ENCODE measurements around the gene GRHPR. TPM values are rescaled to one million over a fixed set of nuclear protein-coding genes. Genes with fewer than 3 reads are reported as not detected.

Gene GRHPR
- total and polyA plus RNA-seq, 12 donors, result 61.5 to 151 (median 114) TPM

DNA sequence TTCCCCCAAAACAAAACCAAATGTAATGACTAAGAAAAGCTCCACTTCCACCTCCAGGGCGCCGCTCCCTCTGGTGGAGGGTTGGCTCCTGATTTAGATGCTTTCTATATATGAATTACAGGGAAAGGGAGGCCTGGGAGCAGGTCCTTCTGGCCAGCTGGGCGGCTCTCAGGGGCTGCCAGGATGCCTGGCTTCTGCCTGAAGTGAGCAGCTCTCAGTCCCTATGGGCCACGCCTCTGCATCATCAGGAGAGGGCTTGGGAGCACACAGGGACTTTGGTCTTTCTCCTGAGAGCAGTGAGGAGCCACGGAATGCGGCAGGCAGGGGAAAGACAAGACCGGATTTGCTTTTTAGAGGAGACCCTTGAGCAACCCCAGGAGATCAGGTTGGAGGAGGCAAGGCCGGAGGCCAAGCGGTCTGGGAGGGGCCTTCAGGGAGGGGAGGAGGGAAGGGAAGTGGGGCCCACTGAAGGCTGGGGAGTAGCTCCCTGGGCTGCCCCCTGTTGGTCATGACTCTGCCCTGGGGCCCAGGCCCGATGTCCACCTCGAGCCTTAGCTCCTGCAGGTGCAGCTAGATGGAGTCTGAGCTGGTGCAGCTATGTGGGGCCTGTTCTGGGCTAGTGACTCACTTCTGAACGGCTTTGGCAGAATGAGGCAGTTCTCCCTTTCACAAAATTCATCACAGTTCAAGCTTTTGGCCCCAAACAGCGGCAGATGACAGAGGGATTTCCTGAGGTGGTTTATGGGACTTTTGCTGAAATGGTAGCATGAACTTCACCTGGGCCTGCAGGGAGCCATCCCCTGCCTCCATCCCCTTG is 11.3 kb upstream of the GRHPR start:
- ATAC-seq, result peak in 3 of 8 donors; percentile 15 to 31 (median 17)
- no peak for DNase-seq
- Histone ChIP-seq H3K9me3 (no peaks in the 10 kb centered on the region), H3K36me3 (no peaks in the 10 kb centered on the region), H3K4me3 (no peak overlapping the region), H3K27ac (peak overlapping the region in 1 of 10 donors; percentile 14), H3K27me3 (no peaks in the 10 kb centered on the region), H3K4me1 (peaks cover 0 to 17% (median 8%) of the 10 kb centered on the region in 9 donors)
- TF ChIP-seq, protein P1, sequence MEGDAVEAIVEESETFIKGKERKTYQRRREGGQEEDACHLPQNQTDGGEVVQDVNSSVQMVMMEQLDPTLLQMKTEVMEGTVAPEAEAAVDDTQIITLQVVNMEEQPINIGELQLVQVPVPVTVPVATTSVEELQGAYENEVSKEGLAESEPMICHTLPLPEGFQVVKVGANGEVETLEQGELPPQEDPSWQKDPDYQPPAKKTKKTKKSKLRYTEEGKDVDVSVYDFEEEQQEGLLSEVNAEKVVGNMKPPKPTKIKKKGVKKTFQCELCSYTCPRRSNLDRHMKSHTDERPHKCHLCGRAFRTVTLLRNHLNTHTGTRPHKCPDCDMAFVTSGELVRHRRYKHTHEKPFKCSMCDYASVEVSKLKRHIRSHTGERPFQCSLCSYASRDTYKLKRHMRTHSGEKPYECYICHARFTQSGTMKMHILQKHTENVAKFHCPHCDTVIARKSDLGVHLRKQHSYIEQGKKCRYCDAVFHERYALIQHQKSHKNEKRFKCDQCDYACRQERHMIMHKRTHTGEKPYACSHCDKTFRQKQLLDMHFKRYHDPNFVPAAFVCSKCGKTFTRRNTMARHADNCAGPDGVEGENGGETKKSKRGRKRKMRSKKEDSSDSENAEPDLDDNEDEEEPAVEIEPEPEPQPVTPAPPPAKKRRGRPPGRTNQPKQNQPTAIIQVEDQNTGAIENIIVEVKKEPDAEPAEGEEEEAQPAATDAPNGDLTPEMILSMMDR (IDR thresholded peaks at IDR 0.05), result peak in 1 of 9 donors; percentile 9
- WGBS, 2 donors, result 81 to 86% methylated on average over 12 of the region's 13 CpGs
- intact Hi-C loops (cut with DNase I), result loop anchor here in 1 of 10 donors (10.0 kb wide), 1 partner anchor 94 kb away; no protein-coding TSS in a partner anchor

- no peak for DNase-seq
- intact Hi-C loops (cut with DNase I), result loop anchor here in 1 of 10 donors (10.0 kb wide), 1 partner anchor 92 kb away; no protein-coding TSS in a partner anchor
- peaks cover 0 to 17% (median 8%) of the 10 kb centered on the region in 9 donors for H3K4me1 ChIP-seq
- no peaks in the 10 kb centered on the region for H3K36me3 ChIP-seq
- H3K4me3 ChIP-seq, result no peak overlapping the region
- WGBS, 2 donors, result 75 to 76% methylated on average over 17 of the region's 17 CpGs
- TF ChIP-seq, protein P1 (IDR thresholded peaks at IDR 0.05), result no peak
- no peaks in the 10 kb centered on the region for H3K27me3 ChIP-seq
- ATAC-seq, result peak in 2 of 8 donors; percentile 28 to 36
- H3K9me3 ChIP-seq, result no peaks in the 10 kb centered on the region
- H3K27ac ChIP-seq, result peak overlapping the region in 2 of 10 donors; percentile 14 to 15
Measured at GRCh38 chr9:37412431-37413151, 9.9 kb upstream of the GRHPR start.

DNA sequence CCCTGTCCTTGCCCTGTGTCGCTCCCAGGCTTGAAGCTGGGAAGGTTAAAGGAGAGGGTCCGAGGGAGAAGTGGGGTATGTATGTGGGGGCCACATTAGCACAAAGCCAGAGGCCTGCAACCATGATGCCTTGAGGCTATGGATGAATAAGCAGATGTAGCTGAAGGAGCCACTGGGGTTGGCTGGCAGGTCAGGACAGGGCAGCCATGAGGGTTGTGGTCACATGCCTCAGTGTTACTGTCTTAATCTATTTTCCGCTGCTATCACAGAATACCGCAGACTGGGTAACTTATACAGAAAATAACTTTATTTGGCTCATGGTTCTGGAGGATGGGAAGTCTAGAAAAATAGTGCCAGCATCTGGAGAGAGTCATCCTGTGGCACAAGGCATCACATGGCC is 9.2 kb upstream of the GRHPR start:
- Histone ChIP-seq H3K27me3 (no peaks in the 10 kb centered on the region), H3K4me1 (peaks cover 0 to 17% (median 8%) of the 10 kb centered on the region in 9 donors), H3K4me3 (no peak overlapping the region), H3K36me3 (no peaks in the 10 kb centered on the region), H3K27ac (no peak overlapping the region), H3K9me3 (no peaks in the 10 kb centered on the region)
- no peak for DNase-seq
- 86 to 93% methylated on average over 4 of the region's 4 CpGs for WGBS, 2 donors
- intact Hi-C loops (cut with DNase I), result loop anchor here in 1 of 10 donors (10.0 kb wide), 1 partner anchor 91 kb away; no protein-coding TSS in a partner anchor
- TF ChIP-seq, protein P1 (IDR thresholded peaks at IDR 0.05), result no peak
- ATAC-seq, result no peak

DNA sequence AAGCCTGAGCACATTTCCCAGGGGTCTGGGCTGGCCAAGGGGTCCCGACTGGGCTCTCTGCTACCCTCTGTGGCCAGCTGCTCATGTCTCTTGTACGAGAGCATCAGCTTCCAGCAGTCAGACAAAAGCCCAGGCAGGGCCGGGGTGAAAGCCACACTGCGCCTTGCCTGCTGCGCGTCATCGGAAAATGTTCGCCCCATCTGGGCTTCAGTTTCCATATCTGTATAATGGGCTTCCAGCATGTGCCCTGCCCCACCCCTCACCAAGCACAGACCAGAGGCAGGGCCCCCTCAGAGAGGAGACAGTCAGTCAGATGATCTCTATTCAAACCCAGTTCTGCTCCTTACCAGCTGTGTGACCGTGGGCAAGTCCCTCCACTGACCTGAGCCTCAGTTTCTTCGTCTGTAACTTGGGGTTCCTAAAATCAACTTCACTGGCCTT is 8.0 kb upstream of the GRHPR start:
- ATAC-seq (no peak), DNase-seq (no peak)
- H3K27me3 ChIP-seq, result no peaks in the 10 kb centered on the region
- no peaks in the 10 kb centered on the region for H3K36me3 ChIP-seq
- H3K9me3 ChIP-seq, result no peaks in the 10 kb centered on the region
- H3K4me3 ChIP-seq, result no peak overlapping the region
- 86 to 89% methylated on average over 10 of the region's 10 CpGs for WGBS, 2 donors
- peaks cover 0 to 17% (median 8%) of the 10 kb centered on the region in 9 donors for H3K4me1 ChIP-seq
- TF ChIP-seq, protein P1 (IDR thresholded peaks at IDR 0.05), result no peak
- intact Hi-C loops (cut with DNase I), result loop anchor here in 1 of 10 donors (10.0 kb wide), 1 partner anchor 90 kb away; no protein-coding TSS in a partner anchor
- H3K27ac ChIP-seq, result peak overlapping the region in 3 of 10 donors; percentile 15 to 38 (median 31)
